K562 (cell line): ENCODE results near the gene THADA. TPM values are rescaled to one million over a fixed set of nuclear protein-coding genes. Genes with fewer than 3 reads are reported as not detected.

Source experiments
- ATAC-seq: fragments of 200-7000 bp; cut with Tn5 transposase; 3 replicates; pipeline ENCODE4 v1.9.1; 2020; ENCODE audit warnings: moderate library complexity
- BruUV-seq: library from RNA; stranded (reverse); fragments of 400-500 nt; replicated peaks from 2 replicates; lab custom pipeline; 2021; lab: Mats Ljungman, UMichigan
- CTCF ChIA-PET: fragments of 300-600 bp; formaldehyde crosslinking; extraction: SDS; loops from one replicate; lab custom pipeline; 2021; ENCODE audit warnings: low intra/inter-chr PET ratio; lab: Yijun Ruan, JAX
- POLR2A ChIA-PET: fragments of 300-600, 350-650 bp; sonication (Branson Sonifier 250); formaldehyde crosslinking; extraction: SDS; loops from one replicate; lab custom pipeline; 2021; ENCODE audit warnings: antibody characterized with exemption, inconsistent platforms; lab: Yijun Ruan, JAX
- DNase-seq, 4 experiments: peaks; one replicate each; pipeline versions ENCODE4 v3.0.0 to v3.0.0-alpha.2; 2011 to 2018; ENCODE audit warnings: low spot score in 3 of 4, mixed read lengths in 3 of 4; ENCODE audit errors: extremely low read depth in 1 of 4
- FAIRE-seq: peaks from 2 replicates; lab custom pipeline; 2011; peaks lifted over from hg19 to GRCh38; lab: Jason Lieb, UNC
- H2AFZ ChIP-seq: 2 replicates; pipeline ENCODE4 v1.6.0; 2011; ENCODE audit warnings: low read depth, low read length, control low read depth, inconsistent platforms
- H3K27ac ChIP-seq: fragments of 200-600 bp; 3 replicates; pipeline ENCODE4 v1.8.0; 2011; ENCODE audit warnings: low read depth, mild to moderate bottlenecking, control low read depth, inconsistent platforms, low read length, moderate library complexity, mixed read lengths; ENCODE audit errors: extremely low read depth
- H3K27me3 ChIP-seq, 2 experiments: fragments of 300-600 bp in 1 of 2; 2 replicates in 1 of 2; 3 replicates in 1 of 2; pipeline versions ENCODE4 v1.6.0 to v1.8.0; 2011; ENCODE audit warnings: inconsistent platforms in 2 of 2, low read length in 2 of 2, mild to moderate bottlenecking in 1 of 2, mixed read lengths in 1 of 2, moderate library complexity in 1 of 2; ENCODE audit not compliant: control insufficient read depth in 2 of 2, insufficient read depth in 2 of 2
- H3K36me3 ChIP-seq: fragments of 300-600 bp; 3 replicates; pipeline ENCODE4 v1.8.0; 2011; ENCODE audit warnings: mild to moderate bottlenecking, low read length, inconsistent platforms; ENCODE audit not compliant: control insufficient read depth, insufficient read depth
- H3K4me1 ChIP-seq, 2 experiments: fragments of 200-600 bp in 1 of 2; replicated peaks in 1 of 2; 2 replicates in 1 of 2; 3 replicates in 1 of 2; pipeline versions ENCODE4 v1.5.1 to v1.8.0; 2011; ENCODE audit warnings: inconsistent platforms in 2 of 2, low read length in 2 of 2, mild to moderate bottlenecking in 1 of 2, mixed read lengths in 1 of 2, moderate library complexity in 1 of 2; ENCODE audit not compliant: control insufficient read depth in 2 of 2, insufficient read depth in 2 of 2
- H3K4me2 ChIP-seq: 2 replicates; pipeline ENCODE4 v1.6.1; 2011; ENCODE audit warnings: low read length, control low read depth, inconsistent platforms, mixed read lengths; ENCODE audit not compliant: insufficient read depth
- H3K4me3 ChIP-seq: fragments of 200-600 bp; sonication (generic), shearing (Covaris generic); 2 replicates; pipeline ENCODE4 v1.5.1; 2016; ENCODE audit warnings: control low read depth, inconsistent platforms
- H3K79me2 ChIP-seq: fragments of 200-600 bp; 3 replicates; pipeline ENCODE4 v1.8.0; 2011; ENCODE audit warnings: low read length, inconsistent platforms; ENCODE audit not compliant: control insufficient read depth, insufficient read depth
- H3K9ac ChIP-seq, 2 experiments: 2 replicates each; pipeline versions ENCODE4 v1.6.0 to v1.6.1; 2011; ENCODE audit warnings: low read depth in 2 of 2, low read length in 2 of 2, control low read depth in 1 of 2, inconsistent platforms in 1 of 2, mild to moderate bottlenecking in 1 of 2, mixed read lengths in 1 of 2; ENCODE audit not compliant: insufficient read depth in 1 of 2
- H3K9me1 ChIP-seq: one replicate; pipeline ENCODE4 v1.6.0; 2011; ENCODE audit warnings: inconsistent platforms, mild to moderate bottlenecking, low read length, moderate library complexity; ENCODE audit not compliant: control insufficient read depth, insufficient read depth
- H3K9me3 ChIP-seq: replicated peaks from 2 replicates; pipeline ENCODE4 v1.5.1; 2011; ENCODE audit warnings: low read depth, low read length, inconsistent platforms; ENCODE audit not compliant: control insufficient read depth, insufficient read depth
- H4K20me1 ChIP-seq: replicated peaks from 2 replicates; pipeline ENCODE4 v1.6.1; 2011; ENCODE audit warnings: low read length, inconsistent platforms, mixed read lengths; ENCODE audit not compliant: control insufficient read depth, insufficient read depth
- BHLHE40 ChIP-seq: IDR thresholded peaks from 2 replicates; pipeline ENCODE4 v1.6.1; 2011; ENCODE audit warnings: low read length, improper control_type of control experiment
- CSDE1 ChIP-seq, 2 experiments: fragments of 450-650 bp; IDR thresholded peaks; 2 replicates each; pipeline ENCODE4 v1.6.1; 2016; ENCODE audit warnings: mild to moderate bottlenecking in 1 of 2
- HDGF ChIP-seq: fragments of 450-650 bp; IDR thresholded peaks from 2 replicates; pipeline ENCODE4 v1.6.1; 2016
- MED1 ChIP-seq: sonication (generic); formaldehyde crosslinking; IDR thresholded peaks from 2 replicates; pipeline ENCODE4 v1.8.1; 2023; ENCODE audit warnings: missing genetic modification reagents, borderline replicate concordance
- PPARD ChIP-seq: fragments of 250-450 bp; sonication (Bioruptor Pico); IDR thresholded peaks from 2 replicates; pipeline ENCODE4 v1.8.0; 2022; ENCODE audit warnings: inconsistent platforms, mild to moderate bottlenecking, moderate library complexity
- RCOR1 ChIP-seq, 2 experiments: IDR thresholded peaks; 2 replicates each; pipeline ENCODE4 v1.6.1; 2012; ENCODE audit warnings: low read depth in 2 of 2, low read length in 2 of 2, borderline replicate concordance in 1 of 2, improper control_type of control experiment in 1 of 2
- SPI1 ChIP-seq: IDR thresholded peaks from 2 replicates; pipeline ENCODE4 v1.6.1; 2011; ENCODE audit warnings: low read depth, low read length, control low read depth, borderline replicate concordance
- UBTF ChIP-seq, 2 experiments: IDR thresholded peaks; 2 replicates each; pipeline ENCODE4 v1.6.1; 2012; ENCODE audit warnings: improper control_type of control experiment in 2 of 2, low read depth in 2 of 2, low read length in 2 of 2, borderline replicate concordance in 1 of 2
- WGBS: fragments of 100-300 bp; shearing (Covaris generic); methylation state at CpG from one replicate; pipeline ENCODE4 v1.1.6; 2016; ENCODE audit warnings: low coverage, mixed read lengths; ENCODE audit not compliant: insufficient coverage; ENCODE audit errors: missing lambda C conversion rate; 5-methylcytosine and 5-hydroxymethylcytosine counted together
- in situ Hi-C: fragments of 300-500 bp; cut with MboI; formaldehyde crosslinking; loops from 4 replicates; pipeline ENCODE4 v1.15.0; 2018; ENCODE audit warnings: inconsistent platforms, mixed read lengths
- intact Hi-C: fragments of 100-400 bp; cut with micrococcal nuclease; formaldehyde crosslinking; loops from 2 replicates; pipeline ENCODE4 v1.14.2; 2022
- polyA plus RNA-seq, 8 experiments: library from polyadenylated mRNA; depleted of rRNA in 4 of 8; stranded (reverse) in 5 of 8; unstranded in 3 of 8; fragments of >200 nt; fragmentation: Nextera tagmentation in 2 of 8; fragmentation: Illumina TruSeq in 1 of 8; extraction: Ambion mirVana in 2 of 8; extraction: Trizol in 1 of 8; gene quantifications; 2 replicates each; pipeline versions ENCODE4 v1.2.1 to v1.2.3, GENCODE V29; 2011 to 2014; ENCODE audit warnings: inconsistent platforms in 1 of 8, missing spikeins in 1 of 8
- total RNA-seq, 7 experiments: library from RNA; depleted of rRNA in 6 of 7; stranded (reverse); fragments of >200 nt in 6 of 7; fragmentation: Illumina TruSeq in 2 of 7; extraction: Trizol in 2 of 7; gene quantifications; 2 replicates each; pipeline versions ENCODE4 v1.2.1 to v1.2.3, GENCODE V29; 2011 to 2021; ENCODE audit warnings: low replicate concordance in 1 of 7

Gene THADA
- total and polyA plus RNA-seq, 9 of the 15 experiments (the other 6 are each of a cell fraction or from before 2014, with no cell fraction given): 17.8 to 34.7 (median 31.9) TPM

DNA sequence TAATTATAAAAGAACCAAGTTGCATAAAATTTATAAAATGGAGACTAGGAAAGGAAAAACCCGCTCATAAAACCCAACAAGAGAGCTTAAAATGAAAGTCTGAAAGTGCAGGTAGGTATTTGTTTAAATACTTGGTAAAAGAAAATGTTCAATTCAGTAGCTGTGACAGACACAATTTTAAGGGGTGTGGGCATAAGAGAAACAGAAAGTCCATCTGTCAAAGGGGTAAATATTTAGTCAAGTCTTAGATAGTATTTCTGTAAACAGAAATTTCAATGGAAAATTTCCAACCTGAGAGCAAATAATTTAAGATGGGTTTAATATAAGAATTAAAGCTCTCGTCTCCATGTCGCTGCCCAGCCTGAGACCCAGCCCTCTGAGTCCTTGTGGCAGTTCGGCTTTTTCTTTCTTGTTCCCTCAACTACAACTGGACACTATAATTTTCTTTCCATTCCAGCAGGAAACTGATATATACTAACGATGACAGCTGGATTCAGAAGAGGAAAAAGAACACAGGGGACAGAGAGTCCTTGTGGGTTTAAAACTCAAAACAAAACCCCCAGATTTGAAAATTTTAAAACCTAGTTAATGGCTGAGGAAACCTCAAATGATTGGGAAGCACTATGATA lies 281.4 kb downstream of the THADA start (continued):
- no peak for TF ChIP-seq RCOR1 (IDR thresholded peaks at IDR 0.05; ENCODE audit: borderline replicate concordance in 1 of 2, low read depth in 2 of 2, low read length in 2 of 2)
- TF ChIP-seq CSDE1 (IDR thresholded peaks at IDR 0.05): no peak
- no peak for TF ChIP-seq MED1 (CRISPR knock-in tag)
- no peak for TF ChIP-seq HDGF

- Histone ChIP-seq H3K9me1 (no peaks in the 10 kb centered on the region), H3K9me3 (no peaks in the 10 kb centered on the region), H3K4me2 (no peak overlapping the region), H3K36me3 (no peaks in the 10 kb centered on the region), H2AFZ (no peak overlapping the region)
- 89% methylated on average over 6 of the region's 6 CpGs for WGBS
- CTCF ChIA-PET: no interaction called here
- in situ Hi-C loops: no loop called here
- TF ChIP-seq PPARD (no peak), UBTF (IDR thresholded peaks at IDR 0.05; ENCODE audit: borderline replicate concordance in 1 of 2, low read depth in 2 of 2, low read length in 2 of 2) (no peak), BHLHE40 (no peak), SPI1 (no peak)
- TF ChIP-seq, all 486 proteins: peak for 0
- H4K20me1 ChIP-seq: no peaks in the 10 kb centered on the region
- H3K27me3 ChIP-seq: no peaks in the 10 kb centered on the region
- no peak overlapping the region for H3K4me3 ChIP-seq
- no peaks in the 10 kb centered on the region; a peak in 1 of 5 replicates for H3K4me1 ChIP-seq
- FAIRE-seq: no peak
- no peak overlapping the region for H3K9ac ChIP-seq
- intact Hi-C loops: no loop called here
- no peak overlapping the region for H3K27ac ChIP-seq
- POLR2A ChIA-PET: interaction anchor here (1.4 kb wide), 1 partner anchor 13 kb away, joined by 3 read pairs; no protein-coding TSS in a partner anchor
- ATAC-seq: no peak
- no peak for DNase-seq
- BruUV-seq: no TSS peak
- no peaks in the 10 kb centered on the region for H3K79me2 ChIP-seq
Measured at GRCh38 chr2:43313642-43314017, 282.2 kb downstream of the THADA start.
